Measurements from ENCODE around the gene MAST1.
"Not testable (repeated sequence)": the region's sequence is repeated elsewhere in the genome, so short reads cannot be mapped to it uniquely, and the experiment has no call there.

MAST1 gene

GRCh38 chr19:12841094-12841493 is 2.8 kb downstream of the MAST1 start:
- DNase-seq = no peak

GRCh38 chr19:12842511-12842910 is 4.2 kb downstream of the MAST1 start:
- DNase-seq = no peak

DNA sequence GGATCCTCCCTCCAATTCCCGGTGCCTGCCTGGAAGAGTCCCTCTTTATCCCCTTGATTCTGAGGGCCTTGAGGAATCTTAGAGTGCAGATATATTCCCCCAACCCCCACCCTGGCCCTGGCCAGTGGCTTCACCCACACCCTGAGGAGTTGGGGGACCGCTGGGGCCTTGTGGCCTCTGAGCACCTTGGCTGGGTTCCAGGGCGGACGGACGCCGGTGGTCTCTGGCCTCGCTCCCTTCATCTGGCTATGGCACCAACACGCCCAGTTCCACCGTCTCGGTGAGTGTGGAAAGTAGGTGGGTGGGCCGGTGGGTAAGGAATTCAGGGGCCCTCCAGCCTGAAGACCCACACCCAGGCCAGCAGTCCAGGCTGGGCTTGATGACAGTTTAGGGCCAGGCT is 5.0 kb downstream of the MAST1 start:
- DNase-seq = no peak

GRCh38 chr19:12843999-12844732 is 5.9 kb downstream of the MAST1 start:
- no peak for DNase-seq

DNA sequence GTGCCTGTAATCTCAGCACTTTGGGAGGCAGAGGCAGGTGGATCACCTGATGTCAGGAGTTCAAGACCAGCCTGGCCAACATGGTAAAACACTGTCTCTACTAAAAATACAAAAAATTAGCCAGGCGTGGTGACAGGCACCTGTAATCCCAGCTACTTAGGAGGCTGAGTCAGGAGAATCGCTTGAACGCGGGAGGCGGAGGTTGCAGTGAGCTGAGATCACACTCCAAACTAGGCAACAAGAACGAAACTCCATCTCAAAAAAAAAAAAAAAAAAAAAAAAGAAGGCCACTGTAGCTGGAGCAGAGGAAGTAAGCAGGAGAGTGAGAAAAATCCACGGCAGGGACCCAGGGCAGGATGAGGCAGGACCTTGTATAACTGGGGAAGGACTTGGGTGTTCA is 8.3 kb downstream of the MAST1 start:
- not testable (repeated sequence) for DNase-seq

DNA sequence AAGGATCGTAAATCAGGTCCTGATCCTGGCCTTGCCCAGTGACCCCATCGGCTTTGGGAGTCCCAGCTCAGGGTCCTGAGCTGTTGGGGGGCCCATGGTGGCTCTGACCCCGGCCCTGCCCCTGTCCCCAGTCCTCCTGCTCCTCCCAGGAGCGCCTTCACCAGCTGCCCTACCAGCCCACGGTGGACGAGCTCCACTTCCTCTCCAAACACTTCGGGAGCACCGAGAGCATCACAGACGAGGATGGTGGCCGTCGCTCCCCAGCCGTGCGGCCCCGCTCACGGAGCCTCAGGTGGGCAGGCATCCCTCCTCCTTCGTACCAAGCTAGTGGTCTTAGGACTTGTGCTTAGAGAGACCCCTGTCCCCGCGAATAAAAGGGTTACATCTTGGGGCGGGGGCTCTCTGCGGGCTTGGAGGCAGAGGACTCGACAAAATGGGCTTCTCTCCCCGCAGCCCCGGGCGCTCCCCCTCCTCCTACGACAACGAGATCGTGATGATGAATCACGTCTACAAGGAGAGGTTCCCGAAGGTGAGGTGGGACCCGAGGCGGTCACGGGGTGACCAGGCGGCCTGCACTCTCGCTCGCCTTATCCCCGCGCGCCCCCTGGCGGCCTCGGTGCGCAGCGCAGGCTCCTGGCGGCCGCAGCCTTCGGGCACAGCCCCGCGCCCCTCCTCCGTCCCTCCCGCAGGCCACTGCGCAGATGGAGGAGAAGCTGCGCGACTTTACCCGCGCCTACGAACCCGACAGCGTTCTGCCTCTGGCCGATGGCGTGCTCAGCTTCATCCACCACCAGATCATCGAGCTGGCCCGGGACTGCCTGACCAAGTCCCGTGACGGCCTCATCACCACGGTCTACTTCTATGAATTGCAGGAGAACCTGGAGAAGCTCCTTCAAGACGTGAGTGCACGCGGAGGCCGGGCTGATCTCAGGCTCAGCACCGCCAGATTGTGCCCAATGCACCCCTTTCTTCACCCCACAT is 9.1 kb downstream of the MAST1 start:
- no peak for DNase-seq

DNA sequence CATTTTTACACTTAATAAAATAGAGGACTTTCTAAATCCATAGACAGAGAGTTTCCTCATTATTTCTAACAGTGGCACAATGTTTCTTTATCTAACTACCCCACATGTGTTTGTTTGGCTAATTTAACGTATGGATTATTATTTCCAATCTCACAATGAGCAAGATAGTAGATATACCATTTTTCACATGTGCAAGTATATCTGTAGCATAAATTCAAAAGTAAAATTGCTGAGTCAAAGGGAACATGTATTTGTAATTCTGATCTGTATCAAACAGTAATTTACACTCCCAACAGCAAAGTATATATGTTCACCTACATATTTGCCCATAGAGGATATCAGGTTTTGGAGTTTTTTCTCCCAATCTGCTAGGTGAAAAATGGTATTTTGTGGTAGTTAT is 18.3 kb downstream of the MAST1 start:
- no peak for DNase-seq

DNA sequence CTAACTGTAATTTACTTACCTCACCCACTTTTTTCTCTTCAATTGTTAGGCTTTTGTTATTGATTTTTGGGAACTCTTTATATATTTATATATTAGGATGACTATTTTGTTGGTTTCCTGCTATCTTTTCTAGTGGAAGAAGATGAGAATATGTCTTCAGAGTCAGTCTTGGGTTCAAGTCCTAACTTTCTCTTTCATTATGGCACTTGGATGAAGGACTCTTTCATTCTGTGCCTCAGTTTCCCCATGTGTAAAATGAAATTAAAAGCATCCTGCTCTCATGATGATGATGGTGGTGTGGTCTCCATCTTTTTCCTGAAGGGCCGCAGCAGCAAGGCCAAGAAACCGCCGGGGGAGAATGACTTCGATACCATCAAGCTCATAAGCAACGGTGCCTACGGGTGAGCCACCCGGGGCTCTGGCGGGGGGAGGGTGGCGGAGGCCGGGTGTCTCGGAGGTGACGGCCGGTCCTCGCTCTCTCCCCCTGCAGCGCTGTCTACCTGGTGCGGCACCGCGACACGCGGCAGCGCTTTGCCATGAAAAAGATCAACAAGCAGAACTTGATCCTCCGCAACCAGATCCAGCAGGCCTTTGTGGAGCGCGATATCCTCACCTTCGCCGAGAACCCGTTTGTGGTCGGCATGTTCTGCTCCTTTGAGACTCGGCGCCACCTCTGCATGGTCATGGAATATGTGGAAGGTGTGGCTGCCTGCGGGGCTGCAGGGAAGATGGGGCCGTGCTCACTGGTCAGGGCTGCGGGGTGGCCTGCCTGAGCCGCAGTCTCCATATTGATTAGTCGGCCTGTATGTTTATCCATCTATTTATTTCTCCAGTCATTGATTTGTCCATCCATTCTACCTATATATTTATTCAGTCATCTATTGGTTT is 20.0 kb downstream of the MAST1 start:
- no peak for DNase-seq

DNA sequence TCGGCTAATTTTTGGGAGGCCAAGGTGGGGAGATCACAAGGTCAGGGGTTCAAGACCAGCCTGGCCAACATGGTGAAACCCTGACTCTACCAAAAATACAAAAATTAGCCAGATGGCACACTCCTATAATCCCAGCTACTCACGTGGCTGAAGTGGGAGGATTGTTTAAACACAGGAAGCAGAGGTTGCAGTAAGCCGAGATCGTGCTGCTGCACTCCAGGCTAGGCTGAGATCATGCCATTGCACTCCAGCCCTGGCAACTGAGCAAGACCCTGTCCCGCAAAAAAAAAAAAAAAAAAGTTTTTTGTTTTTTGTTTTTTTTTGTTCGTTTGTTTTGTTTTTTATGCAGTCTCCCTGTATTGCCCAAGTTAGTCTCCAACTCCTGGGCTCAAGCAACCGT is 21.2 kb downstream of the MAST1 start:
- DNase-seq = no peak

DNA sequence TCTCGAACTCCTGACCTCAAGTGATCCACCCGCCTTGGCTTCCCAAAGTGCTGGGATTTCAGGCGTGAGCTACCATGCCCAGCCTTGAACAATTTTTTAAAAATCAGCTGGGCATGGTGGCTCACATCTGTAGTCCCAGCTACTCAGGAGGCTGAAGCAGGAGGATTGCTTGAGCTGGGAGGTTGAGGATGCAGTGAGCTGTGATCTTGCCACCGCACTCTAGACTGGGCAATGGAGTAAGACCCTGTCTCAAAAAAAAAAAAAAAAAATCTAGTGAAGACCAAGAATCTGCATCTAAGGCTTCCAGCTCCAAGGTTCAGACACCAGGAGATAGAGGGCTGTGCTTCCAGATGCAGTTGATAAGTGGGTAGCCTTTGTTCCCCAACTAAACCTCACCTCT is 25.8 kb downstream of the MAST1 start:
- no peak for DNase-seq

- no peak for DNase-seq
Observed at GRCh38 chr19:12864721-12865715, 26.7 kb downstream of the MAST1 start.

GRCh38 chr19:12865746-12866415 is 27.6 kb downstream of the MAST1 start:
- DNase-seq = no peak

- no peak for DNase-seq
Observed at GRCh38 chr19:12866416-12867119, 28.3 kb downstream of the MAST1 start.

GRCh38 chr19:12867120-12868099 is 29.1 kb downstream of the MAST1 start:
- DNase-seq = no peak

- no peak for DNase-seq
Observed at GRCh38 chr19:12868540-12869112, 30.3 kb downstream of the MAST1 start.

DNA sequence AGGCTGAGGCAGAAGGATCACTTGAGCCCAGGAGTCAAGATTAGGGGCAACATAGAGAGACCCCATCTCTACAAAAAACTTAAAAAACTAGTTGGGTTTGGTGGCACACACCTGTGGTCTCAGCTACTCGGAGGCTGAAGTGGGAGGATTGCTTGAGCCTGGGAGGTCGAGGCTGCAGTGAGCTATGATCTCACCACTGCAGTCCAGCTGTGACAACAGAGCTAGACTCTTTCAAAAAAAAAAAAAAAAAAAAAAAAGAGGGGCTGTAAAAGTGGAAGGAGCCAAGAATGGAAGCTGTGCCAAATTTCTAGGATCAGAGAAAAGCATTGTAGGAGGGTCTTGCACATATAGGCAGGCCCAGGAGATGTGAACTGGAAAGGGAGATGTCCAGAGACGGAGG is 33.4 kb downstream of the MAST1 start:
- DNase-seq = no peak

- no peak for DNase-seq
Observed at GRCh38 chr19:12872255-12872654, 33.9 kb downstream of the MAST1 start.

GRCh38 chr19:12872941-12873890 is 34.9 kb downstream of the MAST1 start:
- no peak for DNase-seq

All from NCI-H446 treated with DMSO at 0.1 percent for 48 hours (cell line).